ENCODE data around the gene C8G.

- TF ChIP-seq POLR2A (IDR thresholded peaks at IDR 0.05; ENCODE audit: low read length): no peak
- TF ChIP-seq GATA1 (IDR thresholded peaks at IDR 0.05; ENCODE audit: low read depth, low read length): no peak
Measured at GRCh38 chr9:136961279-136962065, 16.4 kb downstream of the C8G start.

All from erythroblast (primary cell).